HCT116 (cell line): Measurements from ENCODE around the gene LRRC4B.

ENCODE experiments used
- EZH2 ChIP-seq: fragments of 200-600 bp; sonication (generic); IDR thresholded peaks from 2 replicates; pipeline ENCODE4 v1.6.1; 2017; ENCODE audit warnings: antibody characterized with exemption, mixed run types
- ZNF274 ChIP-seq: fragments of 200-500 bp; sonication (Bioruptor generic); IDR thresholded peaks from 2 replicates; pipeline ENCODE4 v1.6.1; 2014; ENCODE audit warnings: mild to moderate bottlenecking, low read depth, low read length, inconsistent platforms
- TF ChIP-seq, protein P1 (sequence below), 3 experiments: fragments of 200-600 bp in 1 of 3; sonication (generic) in 1 of 3; IDR thresholded peaks in 2 of 3; conservative IDR thresholded peaks in 1 of 3; 2 replicates each; pipeline ENCODE4 v1.5.1; 2012 to 2017; ENCODE audit warnings: low read depth in 2 of 3, low read length in 2 of 3, antibody characterized with exemption in 1 of 3, borderline replicate concordance in 1 of 3, control low read depth in 1 of 3, mild to moderate bottlenecking in 1 of 3, mixed read lengths in 1 of 3, mixed run types in 1 of 3, moderate library complexity in 1 of 3; ENCODE audit not compliant: insufficient read depth in 1 of 3

DNA sequence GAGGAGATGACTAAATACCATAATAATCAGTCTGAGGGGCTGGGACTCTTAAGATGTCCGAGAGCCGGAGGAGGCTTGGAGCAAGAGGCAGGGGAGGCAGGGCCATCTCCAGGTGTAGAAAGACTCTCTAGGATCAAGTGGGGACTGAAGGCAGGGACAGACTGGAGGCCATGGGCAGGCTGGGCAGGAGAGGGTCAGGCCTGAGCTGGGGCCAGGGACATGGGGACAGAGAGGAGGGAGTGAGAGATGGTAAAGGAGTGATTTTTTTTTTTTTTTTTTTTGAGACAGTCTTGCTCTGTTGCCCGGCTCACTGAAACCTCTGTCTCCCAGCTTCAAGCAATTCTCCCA is 59.4 kb downstream of the LRRC4B start:
- TF ChIP-seq, protein P1, sequence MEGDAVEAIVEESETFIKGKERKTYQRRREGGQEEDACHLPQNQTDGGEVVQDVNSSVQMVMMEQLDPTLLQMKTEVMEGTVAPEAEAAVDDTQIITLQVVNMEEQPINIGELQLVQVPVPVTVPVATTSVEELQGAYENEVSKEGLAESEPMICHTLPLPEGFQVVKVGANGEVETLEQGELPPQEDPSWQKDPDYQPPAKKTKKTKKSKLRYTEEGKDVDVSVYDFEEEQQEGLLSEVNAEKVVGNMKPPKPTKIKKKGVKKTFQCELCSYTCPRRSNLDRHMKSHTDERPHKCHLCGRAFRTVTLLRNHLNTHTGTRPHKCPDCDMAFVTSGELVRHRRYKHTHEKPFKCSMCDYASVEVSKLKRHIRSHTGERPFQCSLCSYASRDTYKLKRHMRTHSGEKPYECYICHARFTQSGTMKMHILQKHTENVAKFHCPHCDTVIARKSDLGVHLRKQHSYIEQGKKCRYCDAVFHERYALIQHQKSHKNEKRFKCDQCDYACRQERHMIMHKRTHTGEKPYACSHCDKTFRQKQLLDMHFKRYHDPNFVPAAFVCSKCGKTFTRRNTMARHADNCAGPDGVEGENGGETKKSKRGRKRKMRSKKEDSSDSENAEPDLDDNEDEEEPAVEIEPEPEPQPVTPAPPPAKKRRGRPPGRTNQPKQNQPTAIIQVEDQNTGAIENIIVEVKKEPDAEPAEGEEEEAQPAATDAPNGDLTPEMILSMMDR (IDR thresholded peaks at IDR 0.05 in 2 of 3, conservative IDR thresholded peaks at IDR 0.05 in 1 of 3; ENCODE audit: borderline replicate concordance in 1 of 3, insufficient read depth in 1 of 3, low read depth in 2 of 3, low read length in 2 of 3), result no peak
- TF ChIP-seq EZH2 (no peak), ZNF274 (no peak)
